Uterus (tissue), 2 donors: ENCODE results near the gene IQCH.

Source experiments
- CTCF ChIP-seq, 4 experiments: fragments of 200-600 bp in 2 of 4; fragments of 450-650 bp in 2 of 4; sonication (generic) in 2 of 4; IDR thresholded peaks; one replicate each; pipeline ENCODE4 v1.5.1; 2016 to 2019; ENCODE audit warnings: antibody characterized with exemption in 4 of 4, mild to moderate bottlenecking in 2 of 4, moderate library complexity in 1 of 4
- POLR2A ChIP-seq, 2 donors: fragments of 450-650 bp; IDR thresholded peaks; one replicate each; pipeline ENCODE4 v1.6.1; 2016; ENCODE audit warnings: antibody characterized with exemption in 2 of 2, mild to moderate bottlenecking in 1 of 2, moderate library complexity in 1 of 2

GRCh38 chr15:67276666-67277065, 22.1 kb downstream of the IQCH start:
- TF ChIP-seq CTCF (IDR thresholded peaks at IDR 0.05) (no peak), POLR2A (IDR thresholded peaks at IDR 0.05) (no peak)
